DOHH2 (cell line): ENCODE data around the gene MMP24OS.

Experiments
- H3F3A ChIP-seq: fragments of 200-600 bp; sonication (generic), shearing (Covaris generic); 2 replicates; pipeline ENCODE4 v1.6.0; 2016; ENCODE audit warnings: antibody characterized with exemption, mild to moderate bottlenecking; ENCODE audit not compliant: control insufficient read depth, insufficient read depth
- H3K27ac ChIP-seq: fragments of 200-600 bp; sonication (generic); 2 replicates; pipeline ENCODE4 v1.5.1; 2014; ENCODE audit warnings: low read depth, mild to moderate bottlenecking, low read length, moderate library complexity
- H3K27me3 ChIP-seq: fragments of 200-600 bp; sonication (generic); 2 replicates; pipeline ENCODE4 v1.6.1; 2014; ENCODE audit warnings: mild to moderate bottlenecking, low read length, mixed read lengths; ENCODE audit not compliant: control insufficient read depth
- H3K36me3 ChIP-seq: fragments of 200-600 bp; sonication (generic); 2 replicates; pipeline ENCODE4 v1.6.1; 2014; ENCODE audit warnings: mild to moderate bottlenecking, low read length, moderate library complexity, mixed read lengths; ENCODE audit not compliant: control insufficient read depth
- H3K4me1 ChIP-seq: fragments of 200-600 bp; sonication (generic); 2 replicates; pipeline ENCODE4 v1.6.1; 2014; ENCODE audit warnings: mild to moderate bottlenecking, low read length, mixed read lengths; ENCODE audit not compliant: control insufficient read depth
- H3K4me2 ChIP-seq: fragments of 200-600 bp; sonication (generic); 2 replicates; pipeline ENCODE4 v1.6.0; 2014; ENCODE audit warnings: mild to moderate bottlenecking, low read length, moderate library complexity
- H3K4me3 ChIP-seq: fragments of 200-600 bp; sonication (generic); 2 replicates; pipeline ENCODE4 v1.5.1; 2014; ENCODE audit warnings: mild to moderate bottlenecking, low read length, mixed read lengths
- H3K79me2 ChIP-seq: fragments of 200-600 bp; sonication (generic); 2 replicates; pipeline ENCODE4 v1.6.1; 2014; ENCODE audit warnings: mild to moderate bottlenecking, low read length, mixed read lengths; ENCODE audit not compliant: control insufficient read depth
- H3K9me2 ChIP-seq: fragments of 200-600 bp; sonication (generic); replicated peaks from 2 replicates; pipeline ENCODE4 v1.6.1; 2014; ENCODE audit warnings: mild to moderate bottlenecking, low read length, mixed read lengths; ENCODE audit not compliant: control insufficient read depth
- H3K9me3 ChIP-seq: fragments of 200-600 bp; sonication (generic); 2 replicates; pipeline ENCODE4 v1.6.1; 2014; ENCODE audit warnings: antibody characterized with exemption, low read length, mixed read lengths; ENCODE audit not compliant: control insufficient read depth, insufficient read depth
- H4K20me1 ChIP-seq: fragments of 200-600 bp; sonication (generic); 2 replicates; pipeline ENCODE4 v1.6.0; 2014; ENCODE audit warnings: low read depth, mild to moderate bottlenecking, antibody characterized with exemption, low read length, moderate library complexity; ENCODE audit not compliant: control insufficient read depth, insufficient read depth
- CTCF ChIP-seq: fragments of 200-600 bp; sonication (generic); IDR thresholded peaks from one replicate; pipeline ENCODE4 v1.5.1; 2014; ENCODE audit warnings: antibody characterized with exemption, mild to moderate bottlenecking, low read depth, low read length; ENCODE audit not compliant: poor library complexity, severe bottlenecking
- EZH2phosphoT487 ChIP-seq: fragments of 200-600 bp; sonication (generic); IDR thresholded peaks from 2 replicates; pipeline ENCODE4 v1.6.1; 2017; ENCODE audit warnings: borderline replicate concordance, mild to moderate bottlenecking, antibody characterized with exemption, low read length, moderate library complexity, mixed read lengths

MMP24OS gene

GRCh38 chr20:35232575-35232974 lies 45.3 kb downstream of the MMP24OS start:
- TF ChIP-seq CTCF, result no peak
- TF ChIP-seq EZH2phosphoT487, result no peak
- peaks cover 50% of the 10 kb centered on the region for H3K27me3 ChIP-seq
- no peaks in the 10 kb centered on the region for H3K9me2 ChIP-seq
- H3K27ac ChIP-seq, result no peak overlapping the region
- no peaks in the 10 kb centered on the region for H3F3A ChIP-seq
- H3K4me2 ChIP-seq, result no peak overlapping the region
- no peaks in the 10 kb centered on the region for H3K79me2 ChIP-seq
- H3K4me3 ChIP-seq, result no peak overlapping the region
- no peaks in the 10 kb centered on the region for H3K4me1 ChIP-seq
- H4K20me1 ChIP-seq, result no peaks in the 10 kb centered on the region
- H3K36me3 ChIP-seq, result no peaks in the 10 kb centered on the region
- H3K9me3 ChIP-seq, result no peaks in the 10 kb centered on the region

- Histone ChIP-seq H3K9me2 (no peaks in the 10 kb centered on the region), H3K9me3 (no peaks in the 10 kb centered on the region), H3K4me1 (no peaks in the 10 kb centered on the region), H3K27ac (no peak overlapping the region), H3K4me2 (no peak overlapping the region), H4K20me1 (no peaks in the 10 kb centered on the region), H3F3A (no peaks in the 10 kb centered on the region), H3K27me3 (peaks cover 63% of the 10 kb centered on the region), H3K36me3 (no peaks in the 10 kb centered on the region), H3K79me2 (no peaks in the 10 kb centered on the region), H3K4me3 (no peak overlapping the region)
- no peak for TF ChIP-seq CTCF
- peak; percentile 55; the same call in 1 of the 2 replicates for TF ChIP-seq EZH2phosphoT487
These were observed 50.8 kb downstream of the MMP24OS start for GRCh38 chr20:35226884-35227681.
